CD14-positive monocyte (primary cell): Measurements from ENCODE around the gene DISP2. TPM values are rescaled to one million over a fixed set of nuclear protein-coding genes. Genes with fewer than 3 reads are reported as not detected.

Experiments
- DNase-seq, 3 donors: peaks; one replicate each; pipeline ENCODE4 v3.0.0-alpha.2; 2011 to 2022
- H2AFZ ChIP-seq: 2 replicates; pipeline ENCODE4 v1.6.0; 2012; ENCODE audit warnings: mild to moderate bottlenecking, low read depth, low read length, inconsistent platforms; ENCODE audit not compliant: insufficient read depth, poor library complexity, severe bottlenecking
- H3K27ac ChIP-seq, 2 donors: 1 replicate in 1 of 2; 2 replicates in 1 of 2; pipeline ENCODE4 v1.5.1; 2012 to 2013; ENCODE audit warnings: low read length in 2 of 2, control low read depth in 1 of 2, inconsistent platforms in 1 of 2, low read depth in 1 of 2, mild to moderate bottlenecking in 1 of 2
- H3K27me3 ChIP-seq, 2 donors: one replicate each; pipeline versions ENCODE4 v1.6.0 to v1.6.1; 2011 to 2013; ENCODE audit warnings: low read length in 2 of 2; ENCODE audit not compliant: control insufficient read depth in 2 of 2, insufficient read depth in 2 of 2
- H3K36me3 ChIP-seq, 2 donors: replicated peaks in 1 of 2; 1 replicate in 1 of 2; 2 replicates in 1 of 2; pipeline versions ENCODE4 v1.5.1 to v1.6.1; 2012 to 2013; ENCODE audit warnings: low read length in 2 of 2, control low read depth in 1 of 2, inconsistent platforms in 1 of 2, mild to moderate bottlenecking in 1 of 2; ENCODE audit not compliant: insufficient read depth in 2 of 2, control insufficient read depth in 1 of 2
- H3K4me1 ChIP-seq, 2 donors: 1 replicate in 1 of 2; 2 replicates in 1 of 2; pipeline versions ENCODE4 v1.5.1 to v1.6.1; 2012 to 2013; ENCODE audit warnings: low read length in 2 of 2, control low read depth in 1 of 2, inconsistent platforms in 1 of 2, mild to moderate bottlenecking in 1 of 2, moderate library complexity in 1 of 2; ENCODE audit not compliant: insufficient read depth in 2 of 2, control insufficient read depth in 1 of 2
- H3K4me2 ChIP-seq: replicated peaks from 2 replicates; pipeline ENCODE3; 2012; ENCODE audit warnings: low read length, moderate library complexity, mild to moderate bottlenecking; ENCODE audit not compliant: poor library complexity, severe bottlenecking; ENCODE audit errors: extremely low read depth
- H3K4me3 ChIP-seq, 3 experiments: fragments of 200-600 bp in 1 of 3; sonication (generic) in 1 of 3; replicated peaks in 1 of 3; 1 replicate in 2 of 3; 2 replicates in 1 of 3; pipeline ENCODE4 v1.5.1; 2011 to 2013; ENCODE audit warnings: low read length in 3 of 3, mild to moderate bottlenecking in 3 of 3, control low read depth in 2 of 3, low read depth in 2 of 3, inconsistent platforms in 1 of 3, moderate library complexity in 1 of 3
- H3K79me2 ChIP-seq: 2 replicates; pipeline ENCODE4 v1.6.0; 2012; ENCODE audit warnings: mild to moderate bottlenecking, control low read depth, inconsistent platforms, low read length, moderate library complexity; ENCODE audit not compliant: insufficient read depth
- H3K9ac ChIP-seq: 2 replicates; pipeline ENCODE4 v1.6.0; 2017; ENCODE audit warnings: low read length, mild to moderate bottlenecking; ENCODE audit not compliant: insufficient read depth, poor library complexity, severe bottlenecking
- H3K9me3 ChIP-seq, 2 donors: replicated peaks in 1 of 2; 1 replicate in 1 of 2; 2 replicates in 1 of 2; pipeline versions ENCODE4 v1.5.1 to v1.6.1; 2012 to 2013; ENCODE audit warnings: low read length in 2 of 2, control low read depth in 1 of 2; ENCODE audit not compliant: control insufficient read depth in 1 of 2, insufficient read depth in 1 of 2
- H4K20me1 ChIP-seq: 2 replicates; pipeline ENCODE4 v1.6.0; 2012; ENCODE audit warnings: mild to moderate bottlenecking, low read length, control low read depth, moderate library complexity; ENCODE audit not compliant: insufficient read depth
- H3K27ac Mint-ChIP-seq, 7 donors: one replicate each; pipeline ENCODE4 v1.8.0; 2020; ENCODE audit warnings: mild to moderate bottlenecking in 7 of 7, mixed read lengths in 7 of 7, moderate library complexity in 6 of 7, inconsistent platforms in 2 of 7
- H3K27me3 Mint-ChIP-seq, 3 donors: one replicate each; pipeline ENCODE4 v1.8.0; 2021 to 2022; ENCODE audit warnings: low read depth in 3 of 3, mild to moderate bottlenecking in 3 of 3, mixed read lengths in 3 of 3, moderate library complexity in 3 of 3, inconsistent platforms in 1 of 3
- H3K36me3 Mint-ChIP-seq, 2 donors: one replicate each; pipeline ENCODE4 v1.8.0; 2020; ENCODE audit warnings: mixed read lengths in 2 of 2, inconsistent platforms in 1 of 2, mild to moderate bottlenecking in 1 of 2
- H3K4me1 Mint-ChIP-seq: one replicate; pipeline ENCODE4 v1.8.0; 2020; ENCODE audit warnings: mild to moderate bottlenecking, mixed read lengths
- H3K4me3 Mint-ChIP-seq, 2 donors: one replicate each; pipeline ENCODE4 v1.8.0; 2020; ENCODE audit warnings: mild to moderate bottlenecking in 2 of 2, mixed read lengths in 2 of 2, moderate library complexity in 1 of 2
- H3K9me3 Mint-ChIP-seq, 7 donors: one replicate each; pipeline ENCODE4 v1.8.0; 2020 to 2022; ENCODE audit warnings: mixed read lengths in 7 of 7, mild to moderate bottlenecking in 6 of 7, moderate library complexity in 6 of 7, inconsistent platforms in 2 of 7
- WGBS: methylation state at CpG from one replicate; pipeline ENCODE4 v1.1.5; 2013; ENCODE audit warnings: missing lambda C conversion rate; ENCODE audit not compliant: insufficient coverage; 5-methylcytosine and 5-hydroxymethylcytosine counted together
- intact Hi-C, 2 donors: fragments of 100-400 bp; cut with micrococcal nuclease; formaldehyde crosslinking; loops; one replicate each; pipeline versions ENCODE4 v1.15.0 to v1.15.1; 2023
- polyA plus RNA-seq, 3 donors: library from polyadenylated mRNA; depleted of rRNA in 1 of 3; unstranded in 2 of 3; stranded (reverse) in 1 of 3; fragments of 300-500 nt in 2 of 3; fragments of >200 nt in 1 of 3; fragmentation: Illumina TruSeq in 2 of 3; gene quantifications; 1 replicate in 2 of 3; 2 replicates in 1 of 3; pipeline ENCODE4 v1.2.3, GENCODE V29; 2012 to 2021
- TF ChIP-seq, protein P1 (sequence below): fragments of 200-600 bp; IDR thresholded peaks from one replicate; pipeline ENCODE4 v1.8.0; 2022; ENCODE audit warnings: antibody characterized with exemption, mild to moderate bottlenecking

DISP2 gene
- polyA plus RNA-seq, 3 donors = 0.01 TPM; not detected in 1

DNA sequence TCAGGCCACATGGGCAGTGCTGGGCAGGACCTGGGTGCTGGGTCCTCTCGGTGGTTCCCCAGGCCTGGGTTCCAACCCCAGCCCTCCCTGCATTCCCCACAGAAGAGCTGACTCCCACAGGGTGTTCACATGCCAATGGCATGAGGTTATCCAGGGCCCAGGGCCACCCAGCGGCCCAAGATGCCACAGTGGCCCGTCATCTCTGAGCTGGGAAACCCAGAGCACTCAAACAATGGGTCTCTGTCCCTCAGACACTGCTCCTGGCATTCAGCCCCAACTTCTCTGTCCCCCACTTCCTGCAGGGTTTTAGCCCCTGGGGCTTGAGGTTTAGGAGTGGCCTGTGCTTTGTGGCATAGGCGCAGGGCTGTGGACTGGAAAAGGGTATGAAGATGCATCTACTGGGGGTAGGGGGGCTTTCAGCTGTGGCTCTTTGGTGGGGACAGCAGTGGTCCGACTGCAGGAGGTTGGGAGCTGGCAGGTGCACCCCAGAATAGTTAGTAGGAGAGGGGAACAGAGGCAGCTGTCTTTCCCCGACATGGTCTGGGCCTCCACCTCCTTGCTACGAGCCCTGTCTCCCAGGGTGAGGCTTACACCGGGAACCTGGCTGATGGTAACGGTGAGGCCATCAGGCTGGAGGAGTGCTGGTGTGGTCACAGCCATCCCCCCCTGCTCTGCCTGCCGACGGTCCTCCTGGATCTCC is 18.9 kb upstream of the DISP2 start:
- no peaks in the 10 kb centered on the region for H3K27me3 ChIP-seq
- H3K79me2 ChIP-seq = no peaks in the 10 kb centered on the region
- no peak overlapping the region for H2AFZ ChIP-seq
- Mint-ChIP-seq H3K4me1 (peaks cover 70% of the 10 kb centered on the region), H3K4me3 (no peak overlapping the region), H3K27me3 (peaks cover 0 to 6% (median 2%) of the 10 kb centered on the region in 3 donors), H3K36me3 (no peaks in the 10 kb centered on the region), H3K9me3 (peaks cover 0 to 2% (median 0%) of the 10 kb centered on the region in 7 donors), H3K27ac (peak overlapping the region in 3 of 7 donors; percentile 5 to 50 (median 48))
- no peak overlapping the region for H3K27ac ChIP-seq
- 92% methylated on average over 8 of the region's 11 CpGs for WGBS
- intact Hi-C loops = loop anchor here (2.0 to 5.0 kb wide), 3 partner anchors 14 to 62 kb away; partner anchors contain the start of gene ANKRD63 (in 1 of the 2)
- TF ChIP-seq, protein P1, sequence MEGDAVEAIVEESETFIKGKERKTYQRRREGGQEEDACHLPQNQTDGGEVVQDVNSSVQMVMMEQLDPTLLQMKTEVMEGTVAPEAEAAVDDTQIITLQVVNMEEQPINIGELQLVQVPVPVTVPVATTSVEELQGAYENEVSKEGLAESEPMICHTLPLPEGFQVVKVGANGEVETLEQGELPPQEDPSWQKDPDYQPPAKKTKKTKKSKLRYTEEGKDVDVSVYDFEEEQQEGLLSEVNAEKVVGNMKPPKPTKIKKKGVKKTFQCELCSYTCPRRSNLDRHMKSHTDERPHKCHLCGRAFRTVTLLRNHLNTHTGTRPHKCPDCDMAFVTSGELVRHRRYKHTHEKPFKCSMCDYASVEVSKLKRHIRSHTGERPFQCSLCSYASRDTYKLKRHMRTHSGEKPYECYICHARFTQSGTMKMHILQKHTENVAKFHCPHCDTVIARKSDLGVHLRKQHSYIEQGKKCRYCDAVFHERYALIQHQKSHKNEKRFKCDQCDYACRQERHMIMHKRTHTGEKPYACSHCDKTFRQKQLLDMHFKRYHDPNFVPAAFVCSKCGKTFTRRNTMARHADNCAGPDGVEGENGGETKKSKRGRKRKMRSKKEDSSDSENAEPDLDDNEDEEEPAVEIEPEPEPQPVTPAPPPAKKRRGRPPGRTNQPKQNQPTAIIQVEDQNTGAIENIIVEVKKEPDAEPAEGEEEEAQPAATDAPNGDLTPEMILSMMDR = no peak
- H3K36me3 ChIP-seq = no peaks in the 10 kb centered on the region
- no peak overlapping the region for H3K4me3 ChIP-seq
- DNase-seq = no peak
- H4K20me1 ChIP-seq = no peaks in the 10 kb centered on the region
- peaks cover 81 to 89% of the 10 kb centered on the region in 2 donors for H3K4me1 ChIP-seq
- H3K9me3 ChIP-seq = no peaks in the 10 kb centered on the region
- H3K4me2 ChIP-seq = no peak overlapping the region
- H3K9ac ChIP-seq = no peak overlapping the region

DNA sequence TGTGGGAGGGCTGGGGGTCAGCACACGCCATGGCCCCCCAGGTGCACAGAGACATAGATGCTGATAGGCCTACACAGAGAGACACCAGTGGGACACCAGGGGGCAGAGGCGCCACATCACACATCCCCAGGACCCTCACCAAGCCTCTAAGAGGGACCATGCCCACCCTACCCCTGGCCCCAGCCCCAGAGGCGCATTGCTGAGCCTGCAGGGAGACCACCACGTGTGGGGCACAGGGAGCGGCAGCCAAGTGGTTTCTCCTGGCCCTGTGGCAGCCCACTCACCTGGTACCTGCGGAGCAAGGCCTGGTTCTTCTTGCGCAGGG is 18.4 kb upstream of the DISP2 start:
- no peaks in the 10 kb centered on the region for H3K36me3 Mint-ChIP-seq
- Histone ChIP-seq H3K4me2 (no peak overlapping the region), H3K79me2 (no peaks in the 10 kb centered on the region), H3K4me1 (peaks cover 76 to 89% of the 10 kb centered on the region in 2 donors), H3K9ac (peak overlapping the region; percentile 49), H3K4me3 (no peak overlapping the region), H4K20me1 (no peaks in the 10 kb centered on the region), H3K27ac (peak overlapping the region in 1 of 2 donors; percentile 64), H3K9me3 (no peaks in the 10 kb centered on the region), H2AFZ (no peak overlapping the region), H3K27me3 (no peaks in the 10 kb centered on the region), H3K36me3 (no peaks in the 10 kb centered on the region)
- H3K4me1 Mint-ChIP-seq = peaks cover 69% of the 10 kb centered on the region
- TF ChIP-seq, protein P1 = no peak
- 92% methylated on average over 7 of the region's 7 CpGs for WGBS
- intact Hi-C loops = loop anchor here (2.0 to 5.0 kb wide), 3 partner anchors 15 to 62 kb away; partner anchors contain the start of gene ANKRD63 (in 1 of the 2)
- peaks cover 0 to 8% (median 2%) of the 10 kb centered on the region in 3 donors for H3K27me3 Mint-ChIP-seq
- peak overlapping the region in 4 of 7 donors; percentile 48 to 84 (median 77) for H3K27ac Mint-ChIP-seq
- H3K4me3 Mint-ChIP-seq = no peak overlapping the region
- DNase-seq = no peak
- H3K9me3 Mint-ChIP-seq = peaks cover 0 to 2% (median 0%) of the 10 kb centered on the region in 7 donors
